GM12878 (cell line): Measurements from ENCODE around the gene TMEM196. TPM values are rescaled to one million over a fixed set of nuclear protein-coding genes. Genes with fewer than 3 reads are reported as not detected.

ENCODE experiments used
- ATAC-seq: fragments of 200-7000 bp; cut with Tn5 transposase; 3 replicates; pipeline ENCODE4 v1.9.1; 2020; ENCODE audit warnings: mild to moderate bottlenecking, moderate library complexity
- BruUV-seq: library from RNA; stranded (reverse); fragments of 400-500 nt; replicated peaks from 2 replicates; lab custom pipeline; 2021; lab: Mats Ljungman, UMichigan
- CTCF ChIA-PET: fragments of 300-600 bp; sonication (Branson Sonifier 250); formaldehyde crosslinking; extraction: SDS; loops from one replicate; lab custom pipeline; 2021; ENCODE audit warnings: inconsistent platforms; lab: Yijun Ruan, JAX
- POLR2A ChIA-PET: fragments of 350-600 bp; formaldehyde crosslinking; extraction: SDS; loops from one replicate; lab custom pipeline; 2021; ENCODE audit warnings: inconsistent platforms; lab: Charles Lee
- RAD21 ChIA-PET: fragments of 300-600 bp; sonication (Branson Sonifier 250); formaldehyde crosslinking; loops from one replicate; lab custom pipeline; 2023; ENCODE audit warnings: antibody characterized with exemption; ENCODE audit not compliant: unreplicated experiment; lab: Charles Lee
- SMC1A ChIA-PET: fragments of 300-600 bp; sonication (Branson Sonifier 250); formaldehyde crosslinking; loops from one replicate; lab custom pipeline; 2023; ENCODE audit not compliant: unreplicated experiment, uncharacterized antibody; lab: Charles Lee
- DNase-seq: peaks from one replicate; pipeline ENCODE4 v3.0.0-alpha.2; 2011; ENCODE audit warnings: low read depth, low spot score
- FAIRE-seq: peaks from 3 replicates; lab custom pipeline; 2011; peaks lifted over from hg19 to GRCh38; lab: Jason Lieb, UNC
- H2AFZ ChIP-seq: 2 replicates; pipeline ENCODE4 v1.6.0; 2011; ENCODE audit warnings: low read depth, low read length, control low read depth; ENCODE audit not compliant: control insufficient read depth
- H3K27ac ChIP-seq: 2 replicates; pipeline ENCODE4 v1.5.1; 2011; ENCODE audit warnings: control low read depth; ENCODE audit not compliant: control insufficient read depth, insufficient read depth
- H3K27me3 ChIP-seq, 2 experiments: replicated peaks in 1 of 2; 2 replicates each; pipeline versions ENCODE4 v1.6.0 to v1.6.1; 2011; ENCODE audit warnings: low read length in 1 of 2; ENCODE audit not compliant: control insufficient read depth in 2 of 2, insufficient read depth in 2 of 2
- H3K36me3 ChIP-seq, 2 experiments: 2 replicates each; pipeline ENCODE4 v1.5.1; 2011; ENCODE audit warnings: low read length in 1 of 2; ENCODE audit not compliant: control insufficient read depth in 2 of 2, insufficient read depth in 2 of 2
- H3K4me1 ChIP-seq: 2 replicates; pipeline ENCODE4 v1.6.1; 2011; ENCODE audit warnings: mild to moderate bottlenecking, low read length, moderate library complexity, mixed read lengths; ENCODE audit not compliant: control insufficient read depth, insufficient read depth
- H3K4me2 ChIP-seq: 2 replicates; pipeline ENCODE4 v1.6.0; 2011; ENCODE audit warnings: control low read depth; ENCODE audit not compliant: control insufficient read depth, insufficient read depth
- H3K4me3 ChIP-seq: fragments of 200-600 bp; sonication (generic); 2 replicates; pipeline ENCODE4 v1.5.1; 2016
- H3K79me2 ChIP-seq: 2 replicates; pipeline ENCODE4 v1.6.0; 2011; ENCODE audit warnings: low read length; ENCODE audit not compliant: control insufficient read depth, insufficient read depth
- H3K9ac ChIP-seq: 2 replicates; pipeline ENCODE4 v1.8.0; 2011; ENCODE audit warnings: low read length, control low read depth, mixed read lengths; ENCODE audit not compliant: control insufficient read depth, insufficient read depth
- H3K9me3 ChIP-seq: replicated peaks from 3 replicates; pipeline ENCODE4 v1.5.1; 2011; ENCODE audit warnings: mild to moderate bottlenecking, low read length; ENCODE audit not compliant: control insufficient read depth, insufficient read depth
- H4K20me1 ChIP-seq: 2 replicates; pipeline ENCODE4 v1.6.0; 2011; ENCODE audit not compliant: control insufficient read depth, insufficient read depth
- BHLHE40 ChIP-seq, 2 experiments: fragments of 450-650 bp in 1 of 2; IDR thresholded peaks; 2 replicates each; pipeline ENCODE4 v1.6.1; 2011 to 2017; ENCODE audit warnings: low read depth in 2 of 2, borderline replicate concordance in 1 of 2, improper control_type of control experiment in 1 of 2, low read length in 1 of 2, mild to moderate bottlenecking in 1 of 2
- CEBPZ ChIP-seq: fragments of 150-350 bp; IDR thresholded peaks from 2 replicates; pipeline ENCODE4 v1.6.1; 2016; ENCODE audit warnings: low read depth, low read length
- CHD2 ChIP-seq: IDR thresholded peaks from 2 replicates; pipeline ENCODE4 v1.6.1; 2011; ENCODE audit warnings: low read depth, low read length, improper control_type of control experiment, borderline replicate concordance
- ETV6 ChIP-seq, 2 experiments: fragments of 450-650 bp in 1 of 2; IDR thresholded peaks in 1 of 2; conservative IDR thresholded peaks in 1 of 2; 2 replicates each; pipeline ENCODE4 v1.6.1; 2014; ENCODE audit warnings: antibody characterized with exemption in 1 of 2, borderline replicate concordance in 1 of 2, low read depth in 1 of 2, mild to moderate bottlenecking in 1 of 2, moderate library complexity in 1 of 2
- FOXK2 ChIP-seq: fragments of 450-650 bp; IDR thresholded peaks from 2 replicates; pipeline ENCODE4 v1.6.1; 2017; ENCODE audit warnings: mild to moderate bottlenecking, moderate library complexity
- MYB ChIP-seq: fragments of 150-350 bp; IDR thresholded peaks from 2 replicates; pipeline ENCODE4 v1.6.1; 2014; ENCODE audit warnings: mild to moderate bottlenecking, low read depth, low read length, borderline replicate concordance
- NFIC ChIP-seq: IDR thresholded peaks from 2 replicates; pipeline ENCODE4 v1.6.1; 2012; ENCODE audit warnings: low read depth, mild to moderate bottlenecking, inconsistent platforms, low read length, moderate library complexity
- NR2C1 ChIP-seq: fragments of 450-650 bp; IDR thresholded peaks from 2 replicates; pipeline ENCODE4 v1.6.1; 2017; ENCODE audit warnings: antibody characterized with exemption, mild to moderate bottlenecking, moderate library complexity
- SMC3 ChIP-seq: IDR thresholded peaks from 2 replicates; pipeline ENCODE4 v1.6.1; 2011; ENCODE audit warnings: low read length, improper control_type of control experiment, borderline replicate concordance
- SP1 ChIP-seq: IDR thresholded peaks from one replicate; pipeline ENCODE4 v1.6.1; 2011; ENCODE audit warnings: low read depth, low read length
- SREBF1 ChIP-seq: IDR thresholded peaks from 2 replicates; pipeline ENCODE4 v1.6.1; 2012; ENCODE audit warnings: mild to moderate bottlenecking, low read length
- SUZ12 ChIP-seq: fragments of 200-600 bp; sonication (generic); IDR thresholded peaks from one replicate; pipeline ENCODE4 v1.6.1; 2018; ENCODE audit warnings: antibody characterized with exemption, mild to moderate bottlenecking; ENCODE audit not compliant: unreplicated experiment
- YY1 ChIP-seq: IDR thresholded peaks from 2 replicates; pipeline ENCODE4 v1.6.1; 2011; ENCODE audit warnings: low read depth, mild to moderate bottlenecking, low read length
- ZBTB4 ChIP-seq: fragments of 450-650 bp; formaldehyde crosslinking; IDR thresholded peaks from 2 replicates; pipeline ENCODE4 v1.4.0; 2022; ENCODE audit warnings: mild to moderate bottlenecking, moderate library complexity
- ZSCAN29 ChIP-seq: fragments of 450-650 bp; IDR thresholded peaks from 2 replicates; pipeline ENCODE4 v1.6.1; 2017; ENCODE audit warnings: mild to moderate bottlenecking, moderate library complexity
- in situ Hi-C: fragments of 300-500 bp; cut with MboI; formaldehyde crosslinking; loops from 9 replicates; pipeline ENCODE4 v1.14.3; 2018; ENCODE audit warnings: mixed read lengths
- intact Hi-C: fragments of 100-400 bp; cut with micrococcal nuclease; formaldehyde crosslinking; loops from one replicate; pipeline ENCODE4 v1.14.2; 2022; ENCODE audit not compliant: unreplicated experiment
- polyA plus RNA-seq, 11 experiments: library from polyadenylated mRNA; depleted of rRNA in 4 of 11; unstranded in 6 of 11; stranded (reverse) in 5 of 11; fragments of >200 nt; fragmentation: Nextera tagmentation in 4 of 11; fragmentation: Illumina TruSeq in 1 of 11; extraction: Ambion mirVana in 4 of 11; extraction: Trizol in 1 of 11; gene quantifications; 1 replicate in 1 of 11; 2 replicates in 10 of 11; pipeline versions ENCODE4 v1.2.1 to v1.2.3, GENCODE V29; 2011 to 2016; ENCODE audit warnings: inconsistent platforms in 2 of 11, missing spikeins in 2 of 11, low read depth in 1 of 11
- total RNA-seq, 4 experiments: library from RNA; depleted of rRNA in 3 of 4; stranded (reverse); fragments of >200 nt in 3 of 4; fragmentation: Illumina TruSeq in 1 of 4; extraction: Trizol in 1 of 4; gene quantifications; 2 replicates each; pipeline versions ENCODE4 v1.2.1 to v1.2.3, GENCODE V29; 2013 to 2021

TMEM196 gene
- total and polyA plus RNA-seq, 10 of the 15 experiments (the other 5 are each of a cell fraction or from before 2014, with no cell fraction given) = 0.04 TPM; not detected in 9

- TF ChIP-seq CEBPZ (no peak), BHLHE40 (IDR thresholded peaks at IDR 0.05; ENCODE audit: borderline replicate concordance in 1 of 2, low read depth in 2 of 2, low read length in 1 of 2) (no peak), SREBF1 (no peak), NFIC (no peak), SP1 (no peak), FOXK2 (no peak), ZSCAN29 (no peak)
These were observed 25.6 kb upstream of the TMEM196 start (continued) for GRCh38 chr7:19798986-19799385.

GRCh38 chr7:19783541-19783940 lies 10.1 kb upstream of the TMEM196 start:
- Histone ChIP-seq H3K4me1 (no peaks in the 10 kb centered on the region), H2AFZ (no peak overlapping the region), H3K9ac (no peak overlapping the region), H3K27ac (no peak overlapping the region), H4K20me1 (no peaks in the 10 kb centered on the region), H3K4me2 (no peak overlapping the region), H3K9me3 (no peaks in the 10 kb centered on the region), H3K36me3 (no peaks in the 10 kb centered on the region), H3K79me2 (no peaks in the 10 kb centered on the region), H3K27me3 (no peaks in the 10 kb centered on the region; a peak in 1 of 4 replicates), H3K4me3 (no peak overlapping the region)
- no TSS peak for BruUV-seq
- ChIA-PET CTCF (interaction anchor here (2.1 kb wide), 1 partner anchor 29 kb away, joined by 7 read pairs; no protein-coding TSS in a partner anchor), RAD21 (interaction anchor here (0.7 kb wide), 1 partner anchor 815 kb away, joined by 3 read pairs; no protein-coding TSS in a partner anchor), SMC1A (no interaction called here), POLR2A (no interaction called here)
- ATAC-seq (no peak), FAIRE-seq (no peak), DNase-seq (no peak)
- TF ChIP-seq SUZ12 (no peak), CHD2 (no peak), ZBTB4 (CRISPR knock-in tag) (no peak), SMC3 (no peak), ETV6 (conservative IDR thresholded peaks at IDR 0.05 in 1 of 2, IDR thresholded peaks at IDR 0.05 in 1 of 2; ENCODE audit: borderline replicate concordance in 1 of 2, low read depth in 1 of 2) (no peak), NR2C1 (no peak), YY1 (no peak), MYB (no peak)
- in situ Hi-C loops = no loop called here
- intact Hi-C loops = no loop called here
